ENCODE measurements around the gene CDHR5.

GRCh38 chr11:605286-606129, 19.2 kb downstream of the CDHR5 start:
- TF ChIP-seq GATA3 (IDR thresholded peaks at IDR 0.05; ENCODE audit: low read depth, low read length) (no peak), GATA2 (IDR thresholded peaks at IDR 0.05; ENCODE audit: low read depth, low read length) (no peak)

Data from SH-SY5Y (cell line).